Activated T-helper 17 cell treated with anti-CD3 and anti-CD28 coated beads, Interleukin-2, amount 50 U/mL, for 72 hours (primary cell): ENCODE results near the gene NDST1. TPM values are rescaled to one million over a fixed set of nuclear protein-coding genes. Genes with fewer than 3 reads are reported as not detected.

Experiments used
- ATAC-seq: fragments of 150-1000 bp; cut with Tn5 transposase; replicated peaks from 2 replicates; pipeline ENCODE4 v1.10.0; 2021; ENCODE audit warnings: mild to moderate bottlenecking, moderate library complexity
- H3K27ac Mint-ChIP-seq: one replicate; pipeline ENCODE4 v1.8.0; 2022; ENCODE audit warnings: mixed read lengths
- H3K27me3 Mint-ChIP-seq: one replicate; pipeline ENCODE4 v1.8.0; 2022; ENCODE audit warnings: mixed read lengths
- H3K36me3 Mint-ChIP-seq: one replicate; pipeline ENCODE4 v1.8.0; 2022; ENCODE audit warnings: low read depth, mild to moderate bottlenecking, mixed read lengths
- H3K4me1 Mint-ChIP-seq: one replicate; pipeline ENCODE4 v1.8.0; 2022; ENCODE audit warnings: mixed read lengths
- H3K4me3 Mint-ChIP-seq: one replicate; pipeline ENCODE4 v1.8.0; 2022; ENCODE audit warnings: mild to moderate bottlenecking, mixed read lengths
- H3K9me3 Mint-ChIP-seq: one replicate; pipeline ENCODE4 v1.8.0; 2022; ENCODE audit warnings: mixed read lengths
- total RNA-seq, 2 donors: library from RNA; stranded (reverse); gene quantifications; one replicate each; pipeline ENCODE4 v1.2.3, GENCODE V29; 2022

Gene NDST1
- total RNA-seq, 2 donors from 2014 or later: 0.48 to 1.8 TPM

GRCh38 chr5:150485693-150486401, 22.1 kb upstream of the NDST1 start:
- Mint-ChIP-seq H3K36me3 (no peaks in the 10 kb centered on the region), H3K4me1 (no peaks in the 10 kb centered on the region), H3K27me3 (peaks cover 11% of the 10 kb centered on the region), H3K9me3 (no peaks in the 10 kb centered on the region), H3K27ac (no peak overlapping the region), H3K4me3 (no peak overlapping the region)
- peak; percentile 40 for ATAC-seq

- H3K27ac Mint-ChIP-seq: no peak overlapping the region
Measured at GRCh38 chr5:150486402-150487198, 21.3 kb upstream of the NDST1 start.

GRCh38 chr5:150487199-150488061, 20.5 kb upstream of the NDST1 start:
- H3K4me1 Mint-ChIP-seq: no peaks in the 10 kb centered on the region
- no peak for ATAC-seq
- no peaks in the 10 kb centered on the region for H3K36me3 Mint-ChIP-seq
- no peak overlapping the region for H3K27ac Mint-ChIP-seq
- peaks cover 11% of the 10 kb centered on the region for H3K27me3 Mint-ChIP-seq
- H3K9me3 Mint-ChIP-seq: no peaks in the 10 kb centered on the region
- H3K4me3 Mint-ChIP-seq: peak overlapping the region; percentile 50

More at GRCh38 chr5:150486402-150487198, 21.3 kb upstream of the NDST1 start:
- Mint-ChIP-seq H3K4me1 (no peaks in the 10 kb centered on the region), H3K36me3 (no peaks in the 10 kb centered on the region), H3K4me3 (peak overlapping the region; percentile 50), H3K9me3 (no peaks in the 10 kb centered on the region), H3K27me3 (peaks cover 11% of the 10 kb centered on the region)
- peak; percentile 47 for ATAC-seq

GRCh38 chr5:150488519-150489359, 19.2 kb upstream of the NDST1 start:
- no peaks in the 10 kb centered on the region for H3K36me3 Mint-ChIP-seq
- H3K9me3 Mint-ChIP-seq: no peaks in the 10 kb centered on the region
- H3K27ac Mint-ChIP-seq: no peak overlapping the region
- H3K4me3 Mint-ChIP-seq: no peak overlapping the region
- no peak for ATAC-seq
- H3K4me1 Mint-ChIP-seq: no peaks in the 10 kb centered on the region
- H3K27me3 Mint-ChIP-seq: peaks cover 11% of the 10 kb centered on the region

GRCh38 chr5:150489360-150490295, 18.3 kb upstream of the NDST1 start:
- H3K36me3 Mint-ChIP-seq: no peaks in the 10 kb centered on the region
- H3K4me1 Mint-ChIP-seq: no peaks in the 10 kb centered on the region

GRCh38 chr5:150490296-150490669, 17.6 kb upstream of the NDST1 start:
- Mint-ChIP-seq H3K9me3 (no peaks in the 10 kb centered on the region), H3K27me3 (peaks cover 6% of the 10 kb centered on the region), H3K27ac (no peak overlapping the region), H3K4me1 (no peaks in the 10 kb centered on the region), H3K4me3 (no peak overlapping the region), H3K36me3 (no peaks in the 10 kb centered on the region)
- no peak for ATAC-seq

More at GRCh38 chr5:150489360-150490295, 18.3 kb upstream of the NDST1 start:
- Mint-ChIP-seq H3K27me3 (peaks cover 11% of the 10 kb centered on the region), H3K4me3 (no peak overlapping the region), H3K9me3 (no peaks in the 10 kb centered on the region), H3K27ac (no peak overlapping the region)
- no peak for ATAC-seq

DNA sequence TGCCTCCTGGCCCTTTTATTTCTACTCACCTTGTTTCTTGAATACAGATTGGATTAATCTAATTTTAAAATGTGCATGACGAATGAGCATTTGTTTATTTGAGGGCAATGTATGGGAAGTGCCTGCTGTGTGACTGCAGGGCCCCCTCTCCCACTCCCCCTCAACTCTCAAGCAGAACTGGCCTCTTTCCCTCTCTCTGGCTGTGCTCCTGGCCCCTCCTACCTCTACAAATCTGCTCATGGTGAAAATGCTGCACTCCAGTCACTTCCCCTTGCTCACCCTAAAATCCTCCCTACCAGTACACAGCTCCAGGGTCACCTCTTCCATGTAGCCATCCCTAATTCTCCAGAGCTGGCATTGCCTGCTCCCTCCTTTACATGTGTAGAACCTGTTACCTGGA, 17.2 kb upstream of the NDST1 start:
- no peaks in the 10 kb centered on the region for H3K36me3 Mint-ChIP-seq
- H3K4me1 Mint-ChIP-seq: no peaks in the 10 kb centered on the region
- no peak overlapping the region for H3K27ac Mint-ChIP-seq
- ATAC-seq: no peak
- no peak overlapping the region for H3K4me3 Mint-ChIP-seq
- H3K27me3 Mint-ChIP-seq: peaks cover 6% of the 10 kb centered on the region
- no peaks in the 10 kb centered on the region for H3K9me3 Mint-ChIP-seq

DNA sequence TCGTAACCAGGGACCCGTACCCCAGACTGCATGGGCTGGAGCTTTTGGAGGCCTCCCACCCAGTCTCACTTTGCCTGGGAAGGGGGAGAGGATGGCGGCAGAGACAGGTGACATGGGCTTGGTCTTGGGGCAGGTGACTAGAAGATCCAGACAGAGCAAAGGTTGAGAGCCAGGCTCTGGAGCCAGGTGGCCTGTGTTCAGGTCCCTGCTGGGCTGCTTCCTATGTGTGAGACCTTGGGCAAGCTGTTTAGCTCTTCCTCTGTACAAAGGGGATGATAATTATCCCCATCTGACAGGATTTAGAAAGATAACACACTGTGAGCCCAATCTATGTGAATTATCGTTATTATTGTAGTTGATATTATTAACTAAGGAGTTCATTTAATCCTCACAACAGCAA, 16.1 kb upstream of the NDST1 start:
- ATAC-seq: no peak
- no peak overlapping the region for H3K27ac Mint-ChIP-seq
- no peaks in the 10 kb centered on the region for H3K4me1 Mint-ChIP-seq
- H3K9me3 Mint-ChIP-seq: no peaks in the 10 kb centered on the region
- peaks cover 6% of the 10 kb centered on the region for H3K27me3 Mint-ChIP-seq
- H3K36me3 Mint-ChIP-seq: no peaks in the 10 kb centered on the region
- no peak overlapping the region for H3K4me3 Mint-ChIP-seq

DNA sequence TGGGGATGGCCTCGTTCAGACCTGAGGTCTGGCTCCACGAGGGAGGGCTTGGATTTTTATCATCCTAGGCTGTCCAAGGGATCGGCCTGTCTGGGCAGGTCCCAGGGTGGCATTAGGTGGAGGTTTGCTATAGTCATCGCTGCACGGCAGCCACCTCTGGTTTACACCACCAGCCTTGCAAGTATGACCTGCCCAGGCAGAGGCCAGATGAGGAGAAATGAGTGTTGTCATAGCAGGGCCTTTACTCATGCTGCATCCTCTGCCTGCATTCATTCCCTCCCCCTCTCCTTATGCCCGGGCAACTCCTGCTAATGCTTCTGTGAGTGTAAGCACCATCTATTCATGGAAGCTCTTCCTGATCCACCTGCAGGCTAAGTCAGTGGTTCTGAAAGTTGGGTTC, 15.3 kb upstream of the NDST1 start:
- H3K9me3 Mint-ChIP-seq: no peaks in the 10 kb centered on the region
- no peak for ATAC-seq
- no peak overlapping the region for H3K4me3 Mint-ChIP-seq
- H3K36me3 Mint-ChIP-seq: no peaks in the 10 kb centered on the region
- peaks cover 2% of the 10 kb centered on the region for H3K27me3 Mint-ChIP-seq
- H3K4me1 Mint-ChIP-seq: no peaks in the 10 kb centered on the region
- H3K27ac Mint-ChIP-seq: no peak overlapping the region

- Mint-ChIP-seq H3K4me3 (no peak overlapping the region), H3K4me1 (no peaks in the 10 kb centered on the region), H3K9me3 (no peaks in the 10 kb centered on the region), H3K27me3 (no peaks in the 10 kb centered on the region), H3K27ac (no peak overlapping the region), H3K36me3 (no peaks in the 10 kb centered on the region)
- no peak for ATAC-seq
Measured at GRCh38 chr5:150496098-150496497, 11.8 kb upstream of the NDST1 start.

GRCh38 chr5:150496534-150496933, 11.4 kb upstream of the NDST1 start:
- no peaks in the 10 kb centered on the region for H3K9me3 Mint-ChIP-seq
- H3K4me1 Mint-ChIP-seq: no peaks in the 10 kb centered on the region
- no peaks in the 10 kb centered on the region for H3K36me3 Mint-ChIP-seq
- H3K4me3 Mint-ChIP-seq: no peak overlapping the region
- ATAC-seq: no peak
- no peak overlapping the region for H3K27ac Mint-ChIP-seq
- H3K27me3 Mint-ChIP-seq: no peaks in the 10 kb centered on the region

GRCh38 chr5:150497274-150497988, 10.5 kb upstream of the NDST1 start:
- H3K27me3 Mint-ChIP-seq: no peaks in the 10 kb centered on the region
- no peaks in the 10 kb centered on the region for H3K36me3 Mint-ChIP-seq

DNA sequence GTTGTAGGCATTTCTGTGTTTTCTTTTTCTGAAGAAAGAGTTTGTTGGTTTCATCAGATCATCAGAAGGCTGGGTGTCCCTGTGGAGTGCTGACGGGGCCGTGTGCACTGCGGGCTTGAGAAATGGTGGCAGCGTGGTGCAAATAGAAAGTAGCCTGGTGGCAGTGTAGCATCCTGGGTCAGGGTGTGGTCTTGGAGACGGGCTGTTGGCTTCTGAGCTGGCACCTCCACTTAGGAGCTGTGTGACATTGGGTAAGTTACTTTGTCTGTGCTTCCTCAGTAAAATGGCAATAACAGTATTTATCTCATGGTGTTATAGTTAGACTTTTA, 10.0 kb upstream of the NDST1 start:
- Mint-ChIP-seq H3K27me3 (no peaks in the 10 kb centered on the region), H3K9me3 (no peaks in the 10 kb centered on the region), H3K27ac (no peak overlapping the region), H3K36me3 (no peaks in the 10 kb centered on the region), H3K4me3 (no peak overlapping the region), H3K4me1 (no peaks in the 10 kb centered on the region)
- no peak for ATAC-seq

More at GRCh38 chr5:150497274-150497988, 10.5 kb upstream of the NDST1 start:
- ATAC-seq: no peak
- H3K9me3 Mint-ChIP-seq: no peaks in the 10 kb centered on the region
- no peak overlapping the region for H3K27ac Mint-ChIP-seq
- no peaks in the 10 kb centered on the region for H3K4me1 Mint-ChIP-seq
- no peak overlapping the region for H3K4me3 Mint-ChIP-seq
